KG1 (cell line): ENCODE measurements around the gene KAT7.

Source experiments
- DNase-seq: peaks from one replicate; lab custom pipeline; 2025; lab: John Stamatoyannopoulos, UW

Gene KAT7

DNA sequence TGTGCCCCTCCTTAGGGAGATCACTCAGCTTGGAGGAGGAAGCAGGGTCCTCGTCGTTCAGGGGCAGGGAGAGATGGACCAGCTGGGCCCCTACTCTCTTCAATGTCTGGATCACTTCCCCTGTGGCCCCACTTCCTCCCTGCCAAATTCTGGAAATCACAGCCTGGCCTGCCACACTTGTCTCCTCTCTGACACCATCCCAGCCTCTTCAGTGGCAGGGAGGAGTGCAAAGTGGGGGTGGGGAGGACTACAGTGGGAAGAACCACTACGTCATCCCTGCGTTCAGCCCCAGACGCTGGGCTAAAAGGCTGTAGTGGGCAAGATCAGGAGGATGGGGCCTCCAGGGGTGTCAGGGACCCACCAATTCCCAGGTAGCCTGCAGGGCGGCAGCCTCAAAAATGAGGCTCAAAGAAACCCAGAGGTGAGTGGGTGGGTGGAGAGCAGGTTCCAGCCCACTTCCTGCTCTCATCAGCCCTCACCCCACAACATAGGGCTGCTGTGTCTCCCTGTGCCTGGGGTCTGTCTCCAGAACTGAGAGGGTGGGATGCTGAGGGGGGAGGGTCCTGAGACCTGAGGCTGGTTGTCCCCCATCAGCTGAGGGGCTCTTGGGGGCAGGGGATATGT is 84.4 kb downstream of the KAT7 start:
- DNase-seq: no peak

GRCh38 chr17:49873466-49873865 is 85.0 kb downstream of the KAT7 start:
- no peak for DNase-seq

GRCh38 chr17:49873926-49874325 is 85.4 kb downstream of the KAT7 start:
- no peak for DNase-seq

- DNase-seq: no peak
Measured at GRCh38 chr17:49874911-49875310, 86.4 kb downstream of the KAT7 start.

DNA sequence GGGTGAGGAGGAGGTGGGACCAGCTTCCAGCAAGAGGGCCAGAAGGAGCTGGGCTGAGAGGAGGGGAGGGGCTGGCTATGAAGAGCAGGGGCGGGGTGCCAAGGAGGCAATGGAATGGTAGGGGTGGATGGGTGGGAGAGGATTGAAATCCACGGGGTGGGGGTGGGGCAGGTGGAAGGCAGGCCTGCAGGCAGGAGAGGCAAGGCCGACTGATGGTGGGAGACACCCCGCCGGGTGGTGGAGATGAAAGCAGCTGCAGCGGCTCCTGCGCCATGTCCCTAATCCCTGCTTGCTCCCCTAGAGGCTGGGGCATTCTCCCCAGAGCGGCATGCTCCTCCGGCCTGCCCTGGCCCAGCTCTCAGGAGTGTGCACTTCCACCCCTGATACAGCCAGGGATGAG is 87.2 kb downstream of the KAT7 start:
- no peak for DNase-seq

GRCh38 chr17:49878931-49879904 is 90.7 kb downstream of the KAT7 start:
- no peak for DNase-seq

- DNase-seq: no peak
Measured at GRCh38 chr17:49880291-49881053, 92.0 kb downstream of the KAT7 start.

- DNase-seq: no peak
Measured at GRCh38 chr17:49881054-49881402, 92.5 kb downstream of the KAT7 start.

- DNase-seq: no peak
Measured at GRCh38 chr17:49882434-49882833, 94.0 kb downstream of the KAT7 start.
